Ureter (tissue), 1 donor: Measurements from ENCODE around the gene JAML. TPM values are rescaled to one million over a fixed set of nuclear protein-coding genes. Genes with fewer than 3 reads are reported as not detected.

ENCODE experiments used
- DNase-seq: peaks from one replicate; pipeline ENCODE4 v3.0.0-alpha.2; 2020; ENCODE audit warnings: low spot score
- total RNA-seq: library from RNA; stranded (reverse); gene quantifications from one replicate; pipeline ENCODE4 v1.2.4, GENCODE V29; 2023
- donor health status: DM: yes; HTN: yes; CAD: no.

JAML gene
- total RNA-seq, 1 donor from 2014 or later, result 13.9 TPM

GRCh38 chr11:118240999-118241763 is 16.4 kb upstream of the JAML start:
- DNase-seq, result peak; percentile 53

- no peak for DNase-seq
Measured at GRCh38 chr11:118239509-118240205, 14.8 kb upstream of the JAML start.

GRCh38 chr11:118238929-118239328 is 14.1 kb upstream of the JAML start:
- DNase-seq, result no peak

GRCh38 chr11:118238421-118238820 is 13.6 kb upstream of the JAML start:
- no peak for DNase-seq

- no peak for DNase-seq
Measured at GRCh38 chr11:118236170-118236569, 11.4 kb upstream of the JAML start.

- DNase-seq, result no peak
Measured at GRCh38 chr11:118234833-118235232, 10.0 kb upstream of the JAML start.

- DNase-seq, result no peak
Measured at GRCh38 chr11:118233850-118234249, 9.0 kb upstream of the JAML start.

- no peak for DNase-seq
Measured at GRCh38 chr11:118233377-118233776, 8.6 kb upstream of the JAML start.

GRCh38 chr11:118232659-118233058 is 7.8 kb upstream of the JAML start:
- no peak for DNase-seq

GRCh38 chr11:118231461-118231860 is 6.7 kb upstream of the JAML start:
- DNase-seq, result no peak

GRCh38 chr11:118230088-118230487 is 5.3 kb upstream of the JAML start:
- DNase-seq, result no peak

- no peak for DNase-seq
Measured at GRCh38 chr11:118229274-118229847, 4.5 kb upstream of the JAML start.

GRCh38 chr11:118227865-118228785 is 3.3 kb upstream of the JAML start:
- DNase-seq, result no peak

GRCh38 chr11:118226781-118227180 is 2.0 kb upstream of the JAML start:
- DNase-seq, result no peak

- DNase-seq, result no peak
Measured at GRCh38 chr11:118226296-118226695, 1.5 kb upstream of the JAML start.

GRCh38 chr11:118223992-118224391 is 819 bp downstream of the JAML start:
- DNase-seq, result no peak

GRCh38 chr11:118223570-118223969 is 1.2 kb downstream of the JAML start:
- DNase-seq, result no peak

GRCh38 chr11:118222437-118222836 is 2.4 kb downstream of the JAML start:
- no peak for DNase-seq

GRCh38 chr11:118221419-118221818 is 3.4 kb downstream of the JAML start:
- no peak for DNase-seq

GRCh38 chr11:118219732-118220131 is 5.1 kb downstream of the JAML start:
- no peak for DNase-seq

GRCh38 chr11:118219244-118219643 is 5.6 kb downstream of the JAML start:
- no peak for DNase-seq

GRCh38 chr11:118217575-118217974 is 7.2 kb downstream of the JAML start:
- DNase-seq, result no peak
